Fibroblast of skin of right quadriceps (primary cell): Measurements from ENCODE around the gene CTNNBL1.
"Not testable (repeated sequence)": the region's sequence is repeated elsewhere in the genome, so short reads cannot be mapped to it uniquely, and the experiment has no call there.

Source experiments
- DNase-seq: peaks from one replicate; pipeline ENCODE4 v3.0.0-alpha.2; 2013

The CTNNBL1 gene

GRCh38 chr20:37713396-37713795, 19.6 kb downstream of the CTNNBL1 start:
- DNase-seq, result no peak

GRCh38 chr20:37714978-37715672, 21.3 kb downstream of the CTNNBL1 start:
- DNase-seq, result peak; percentile 62

- no peak for DNase-seq
Measured at GRCh38 chr20:37721751-37722150, 27.9 kb downstream of the CTNNBL1 start.

DNA sequence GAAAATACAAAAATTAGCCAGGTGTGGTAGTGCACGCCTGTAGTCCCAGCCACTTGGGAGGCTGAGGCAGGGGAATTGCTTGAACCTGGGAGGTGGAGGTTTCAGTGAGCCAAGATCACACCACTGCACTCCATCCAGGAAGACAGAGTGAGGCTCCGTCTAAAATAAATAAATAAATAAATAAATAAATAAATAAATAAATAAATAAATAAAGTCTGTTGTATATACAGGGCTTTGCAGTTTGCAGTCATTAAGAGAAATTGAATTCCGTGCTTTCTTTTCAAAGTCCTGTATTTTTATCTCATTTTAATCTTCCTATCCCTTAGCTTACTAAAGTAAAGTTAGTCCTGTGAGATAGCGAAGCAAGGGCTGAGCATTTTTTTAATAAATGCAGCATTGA, 28.5 kb downstream of the CTNNBL1 start:
- not testable (repeated sequence) for DNase-seq

DNA sequence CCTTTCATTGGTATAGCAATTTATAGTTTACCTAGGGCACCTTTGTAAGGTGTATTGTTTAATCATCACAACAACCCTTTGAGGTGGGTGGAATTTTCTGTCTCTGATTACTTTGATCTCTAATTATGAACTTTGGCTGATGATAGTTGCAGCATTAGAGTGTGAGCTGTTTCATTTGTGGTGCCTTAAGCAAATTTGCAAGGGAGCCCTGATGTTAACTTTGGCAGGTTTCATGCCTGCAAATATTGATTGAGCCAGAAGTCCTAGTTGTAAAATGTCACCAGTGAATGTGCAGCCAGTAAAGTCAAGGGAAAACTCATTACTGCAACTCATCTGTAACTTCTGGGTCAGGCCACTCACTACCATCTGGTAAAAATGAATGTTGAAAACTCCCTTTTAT, 29.8 kb downstream of the CTNNBL1 start:
- no peak for DNase-seq

DNA sequence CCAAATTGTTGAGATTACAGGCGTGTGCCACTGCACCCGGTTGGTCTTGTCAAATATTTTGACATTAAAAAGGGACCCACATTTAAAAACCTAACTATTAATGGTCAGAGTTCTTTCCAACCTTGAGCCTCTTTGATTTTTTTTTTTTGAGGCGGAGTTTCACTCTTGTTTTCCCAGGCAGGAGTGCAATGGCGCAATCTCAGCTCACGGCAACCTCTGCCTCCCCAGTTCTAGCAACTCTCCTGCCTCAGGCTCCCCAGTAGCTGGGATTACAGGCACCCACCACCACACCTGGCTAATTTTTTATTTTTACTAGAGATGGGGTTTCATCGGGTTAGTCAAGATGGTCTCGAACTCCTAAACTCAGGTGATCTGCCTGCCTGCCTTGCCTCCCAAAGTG, 31.3 kb downstream of the CTNNBL1 start:
- DNase-seq, result no peak

DNA sequence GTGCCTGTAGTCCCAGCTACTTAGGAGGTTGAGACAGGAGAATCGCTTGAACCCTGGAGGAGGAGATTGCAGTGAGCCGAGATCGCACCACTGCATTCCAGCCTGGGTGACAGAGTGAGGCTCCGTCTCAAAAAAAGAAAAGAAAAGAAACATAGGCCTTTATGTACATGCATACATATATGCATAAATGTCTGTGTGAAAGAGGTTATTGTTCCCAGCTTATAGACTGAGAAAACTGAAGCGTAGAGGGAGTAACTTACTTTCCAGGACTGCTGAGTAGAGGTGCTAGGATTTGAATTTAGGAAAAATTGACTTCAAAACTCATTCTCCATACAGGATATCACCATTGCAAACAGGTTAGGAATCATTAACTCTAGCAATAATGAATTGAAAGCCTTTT, 32.0 kb downstream of the CTNNBL1 start:
- DNase-seq, result no peak

- no peak for DNase-seq
Measured at GRCh38 chr20:37726321-37726720, 32.5 kb downstream of the CTNNBL1 start.

DNA sequence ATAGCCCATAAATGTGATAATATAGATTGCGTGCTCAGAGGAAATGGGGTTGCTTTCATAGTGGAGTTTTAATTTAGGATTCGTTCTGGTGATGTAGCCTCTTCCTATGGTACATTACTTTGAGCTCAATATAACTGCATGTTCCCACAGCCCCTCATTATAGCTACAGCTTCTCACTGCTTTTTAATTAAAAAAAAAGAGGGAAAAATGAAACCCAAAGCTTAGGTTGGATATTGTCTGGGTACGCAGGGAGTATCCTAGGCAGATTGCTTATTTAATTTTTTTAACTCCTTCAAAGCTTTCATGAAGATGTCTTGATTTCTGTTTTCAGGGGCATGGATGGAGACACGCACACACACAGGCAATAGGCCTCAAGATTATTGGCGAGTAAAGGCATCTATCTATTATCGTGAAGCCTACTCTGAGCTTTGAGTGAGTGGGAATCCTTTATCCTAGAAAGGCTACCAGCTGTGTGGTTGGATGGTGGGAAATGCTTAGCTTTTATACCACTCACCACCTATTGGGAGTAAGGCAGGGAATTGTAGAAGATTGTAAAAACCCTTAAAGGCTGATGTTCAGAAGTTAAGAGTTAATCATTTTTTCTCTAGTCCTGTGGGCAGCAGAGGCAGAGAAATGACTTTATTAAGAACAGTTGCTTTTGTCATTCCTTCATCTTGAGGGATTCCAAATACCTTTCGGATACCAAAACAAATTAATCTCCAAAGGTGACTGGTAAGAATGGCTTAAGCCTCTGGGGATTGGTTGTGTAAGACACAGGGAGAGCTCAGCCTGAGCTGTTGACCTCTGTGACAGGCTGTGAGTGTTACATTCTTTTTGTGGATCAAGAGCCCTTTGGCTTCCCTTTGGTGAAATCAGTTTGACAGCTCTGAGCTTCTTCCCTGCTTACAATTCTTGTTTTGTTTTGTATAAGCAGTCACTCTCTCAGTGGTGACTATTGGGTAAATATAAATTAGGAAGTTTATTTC, 33.4 kb downstream of the CTNNBL1 start:
- peak; percentile 48 for DNase-seq

DNA sequence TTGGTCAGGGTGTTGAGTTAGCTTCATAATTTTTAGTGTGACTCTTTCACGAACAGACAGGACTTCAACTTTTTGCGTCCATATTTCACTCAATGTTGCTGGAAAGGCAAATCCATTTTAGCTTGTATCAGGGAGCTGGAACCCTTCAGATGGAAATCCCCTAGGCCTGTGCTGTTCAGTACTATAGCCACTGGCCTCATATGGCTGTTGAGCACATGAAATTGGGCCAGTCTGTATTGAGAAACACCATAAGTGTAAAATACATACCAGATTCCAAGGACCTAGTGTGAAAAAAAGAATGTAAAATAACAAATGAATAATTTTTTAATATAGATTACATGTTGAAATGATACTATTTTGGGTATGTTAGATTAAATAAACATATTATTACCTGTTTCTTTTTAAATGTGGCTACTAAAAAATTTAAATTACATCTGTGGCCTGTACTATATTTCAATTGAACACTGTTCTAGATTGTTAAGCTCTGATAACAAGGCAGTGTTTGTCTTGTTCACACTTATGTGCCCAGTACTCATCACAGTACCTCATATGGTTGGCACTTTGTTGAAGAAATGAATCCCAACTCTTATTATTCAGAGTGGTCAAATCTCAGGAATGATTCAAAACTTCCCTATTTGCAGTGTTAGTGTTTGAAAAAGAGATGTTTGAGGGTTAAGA, 34.3 kb downstream of the CTNNBL1 start:
- DNase-seq, result no peak

GRCh38 chr20:37728635-37728983, 34.8 kb downstream of the CTNNBL1 start:
- DNase-seq, result no peak

DNA sequence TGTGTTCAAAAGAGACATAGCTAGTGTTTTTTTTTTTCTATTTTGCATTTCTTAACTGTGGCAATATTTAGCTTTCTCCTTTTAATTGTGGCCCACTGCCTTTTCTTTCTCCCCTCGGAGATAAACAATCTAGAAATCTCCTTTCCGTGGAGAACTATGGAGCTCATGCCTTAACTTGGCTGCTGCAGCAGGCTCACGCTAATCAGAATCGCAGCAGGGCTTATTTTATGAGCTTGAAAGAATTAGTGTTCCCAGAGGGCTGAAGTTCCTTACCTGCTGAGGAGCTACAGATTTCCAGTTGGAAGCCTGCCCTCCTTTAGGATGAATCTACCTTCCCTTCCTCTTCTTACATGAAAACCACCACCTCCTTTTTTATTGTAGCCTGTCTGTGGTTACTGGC, 35.6 kb downstream of the CTNNBL1 start:
- DNase-seq, result no peak

- DNase-seq, result peak; percentile 21
Measured at GRCh38 chr20:37729909-37730308, 36.1 kb downstream of the CTNNBL1 start.

GRCh38 chr20:37733416-37733815, 39.6 kb downstream of the CTNNBL1 start:
- no peak for DNase-seq

- DNase-seq, result peak; percentile 85
Measured at GRCh38 chr20:37734228-37734985, 40.6 kb downstream of the CTNNBL1 start.

GRCh38 chr20:37735541-37735940, 41.7 kb downstream of the CTNNBL1 start:
- DNase-seq, result no peak

DNA sequence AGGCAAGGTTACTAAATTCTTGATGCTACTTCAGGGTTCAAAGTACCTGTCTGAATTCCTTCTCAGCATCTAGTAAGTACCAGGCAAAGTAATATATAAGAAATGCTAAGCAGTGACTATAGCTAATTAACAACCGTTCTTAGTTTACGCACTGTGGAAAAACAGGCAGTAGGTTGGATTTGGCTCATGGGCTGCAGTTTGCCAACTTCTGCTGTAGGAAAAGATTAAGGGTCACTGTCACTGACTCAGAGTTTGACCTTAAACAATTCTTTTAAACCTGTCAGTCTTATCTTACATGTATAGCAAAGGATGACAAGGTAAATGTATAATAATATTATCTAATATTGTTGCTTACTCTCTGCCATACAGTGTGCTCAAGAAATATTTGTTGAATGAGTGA, 42.3 kb downstream of the CTNNBL1 start:
- no peak for DNase-seq

- no peak for DNase-seq
Measured at GRCh38 chr20:37737826-37738420, 44.1 kb downstream of the CTNNBL1 start.

- DNase-seq, result peak; percentile 22
Measured at GRCh38 chr20:37741055-37741454, 47.2 kb downstream of the CTNNBL1 start.

DNA sequence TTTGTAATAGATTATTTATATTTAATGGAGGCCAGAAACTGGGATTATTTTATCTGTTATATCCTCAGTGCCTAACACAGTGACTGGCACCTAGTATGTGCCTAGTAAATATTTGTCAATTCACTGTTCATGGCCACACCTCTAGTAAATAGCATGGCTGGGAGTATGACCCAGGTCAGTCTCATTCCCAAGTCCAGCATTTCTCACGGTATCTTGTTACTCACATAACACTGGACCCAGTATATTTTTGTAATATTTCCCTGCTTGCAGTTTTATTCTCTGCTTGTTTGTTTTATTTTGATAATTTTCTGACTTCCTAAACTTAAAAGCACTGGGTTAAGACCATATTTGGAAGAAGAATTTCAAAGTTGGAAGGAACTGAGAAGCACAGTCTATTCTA, 47.7 kb downstream of the CTNNBL1 start:
- no peak for DNase-seq

GRCh38 chr20:37742131-37742530, 48.3 kb downstream of the CTNNBL1 start:
- no peak for DNase-seq

DNA sequence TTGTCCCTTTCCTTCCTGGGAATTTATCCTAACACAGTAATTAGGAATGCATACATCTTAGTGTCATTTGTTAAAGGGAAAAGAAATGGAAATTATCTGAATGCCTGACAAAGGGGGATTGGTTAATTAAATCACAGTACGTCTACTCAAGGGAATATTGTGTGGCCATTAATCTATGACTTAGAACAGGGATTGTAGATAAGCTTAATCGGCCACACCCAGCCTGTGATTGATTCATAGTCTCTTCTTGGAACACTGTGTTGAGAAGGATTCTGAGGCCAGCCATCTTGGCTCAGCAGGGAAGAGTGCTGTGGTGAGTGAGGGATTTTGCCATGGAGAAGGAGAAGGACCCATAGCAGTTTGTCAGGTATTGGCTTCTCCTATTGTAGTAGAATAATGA, 50.5 kb downstream of the CTNNBL1 start:
- no peak for DNase-seq
